GM18868 (cell line): ENCODE measurements around the gene TDP2.
"Not testable (repeated sequence)": the region's sequence is repeated elsewhere in the genome, so short reads cannot be mapped to it uniquely, and the experiment has no call there.

Experiments
- ATAC-seq: cut with Tn5 transposase; IDR thresholded peaks from one replicate; pipeline ENCODE4 v1.9.1; 2021; ENCODE audit warnings: mild to moderate bottlenecking, moderate library complexity; ENCODE audit not compliant: unreplicated experiment

TDP2 gene

DNA sequence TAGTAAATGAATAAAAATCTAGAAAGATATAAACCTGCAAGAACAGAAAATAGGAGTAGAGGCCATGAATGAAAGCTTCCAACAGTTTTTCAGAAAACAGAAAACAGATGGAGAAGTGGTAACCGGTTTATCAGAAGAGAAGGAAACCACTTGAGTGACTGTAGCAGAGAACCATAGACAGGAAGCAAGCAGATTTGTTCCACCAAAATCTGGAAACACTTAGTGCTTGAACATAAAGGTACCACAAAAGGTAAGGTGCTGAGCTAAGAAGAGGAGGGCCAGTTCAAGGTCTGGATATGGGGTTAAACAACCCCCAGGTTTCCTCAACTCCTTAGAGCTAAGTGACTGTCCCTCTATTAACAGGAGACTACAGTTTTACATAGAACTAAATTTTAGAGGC, 11.5 kb downstream of the TDP2 start:
- ATAC-seq = no peak

DNA sequence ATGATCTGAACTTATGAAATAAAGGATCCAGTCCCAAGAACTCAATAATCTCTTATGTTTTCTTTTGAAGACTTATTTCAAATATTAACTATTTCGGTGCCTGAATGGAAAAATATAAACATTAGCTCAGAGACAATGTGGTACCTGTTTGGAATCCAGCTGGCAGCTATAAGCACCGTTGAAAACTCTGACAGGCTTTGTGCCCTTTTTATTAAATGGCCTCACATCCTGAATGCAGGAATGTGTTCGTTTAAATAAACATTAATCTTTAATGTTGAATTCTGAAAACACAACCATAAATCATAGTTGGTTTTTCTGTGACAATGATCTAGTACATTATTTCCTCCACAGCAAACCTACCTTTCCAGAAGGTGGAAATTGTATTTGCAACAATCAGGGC, 16.3 kb downstream of the TDP2 start:
- ATAC-seq = no peak

DNA sequence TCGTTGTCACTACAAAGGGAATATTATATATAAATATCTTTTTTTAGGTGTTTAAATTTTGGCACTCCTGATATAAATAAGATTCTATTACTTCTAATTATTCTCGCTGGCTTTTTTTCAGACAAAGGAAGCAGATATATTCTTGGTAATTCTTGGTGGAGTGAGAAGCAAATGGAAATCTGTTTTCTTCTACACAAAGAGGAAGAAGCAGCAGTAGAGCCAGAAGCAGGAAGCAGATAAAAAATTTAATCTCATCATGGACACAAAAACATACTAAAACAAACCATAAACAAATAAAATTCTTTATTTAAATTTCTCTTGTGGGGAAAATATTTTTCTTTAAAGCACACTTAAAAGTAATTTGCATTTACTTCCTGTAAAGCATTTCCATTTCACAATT, 17.0 kb downstream of the TDP2 start:
- no peak for ATAC-seq

DNA sequence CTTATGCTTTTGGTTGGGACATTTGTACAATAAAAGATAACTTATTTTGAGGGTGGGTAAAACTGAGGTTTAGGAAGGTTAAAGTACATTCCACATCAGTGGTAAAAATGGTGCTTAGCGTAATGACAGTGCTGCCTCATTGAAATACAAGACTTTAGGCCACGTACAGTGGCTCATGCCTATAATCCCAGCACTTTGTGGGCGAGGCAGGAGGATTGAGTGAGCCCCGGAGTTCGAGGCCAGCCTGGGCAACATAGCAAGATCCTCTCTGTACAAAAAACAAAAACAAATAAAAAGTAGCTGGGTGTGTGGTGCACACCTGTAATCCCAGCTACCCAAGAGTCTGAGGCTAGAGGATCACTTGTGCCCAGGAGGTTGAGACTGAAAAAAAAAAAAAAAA, 18.4 kb downstream of the TDP2 start:
- ATAC-seq = no peak

DNA sequence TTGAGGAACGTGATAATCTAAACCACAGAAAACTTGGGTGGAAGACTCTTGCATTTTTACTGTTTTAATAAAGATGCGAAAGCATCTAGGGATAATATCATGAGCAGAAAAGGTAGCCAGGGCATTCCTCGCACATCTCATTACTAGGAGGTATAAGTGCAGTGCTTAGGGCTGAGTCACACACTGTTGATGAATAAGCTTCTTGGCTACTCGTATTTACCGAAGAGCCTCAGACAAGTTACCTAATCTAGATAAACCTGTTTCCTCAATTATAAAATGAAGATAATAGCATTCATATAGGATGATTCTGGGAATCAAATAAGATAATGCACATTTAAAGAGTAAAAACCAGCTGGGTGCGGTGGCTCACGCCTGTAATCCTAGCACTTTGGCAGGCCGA, 19.9 kb downstream of the TDP2 start:
- no peak for ATAC-seq

DNA sequence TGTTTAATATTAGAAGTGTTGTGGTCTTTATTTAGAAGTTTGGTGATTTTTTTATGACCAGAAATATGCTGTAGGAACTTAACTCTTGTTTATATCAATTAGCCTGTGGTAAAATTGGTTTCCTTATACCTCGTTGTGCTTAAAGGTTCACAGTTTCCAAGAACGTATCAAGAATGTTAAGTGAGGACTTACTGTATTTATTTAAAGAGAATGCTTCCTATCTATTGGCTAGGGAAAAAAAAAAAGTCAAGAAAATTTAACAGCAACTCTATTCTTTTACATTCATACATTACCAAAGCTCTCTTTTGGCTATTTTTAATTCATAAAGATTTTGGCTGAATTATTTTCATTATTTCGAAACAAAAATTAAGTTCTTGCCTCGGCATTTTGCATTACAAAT, 22.3 kb downstream of the TDP2 start:
- ATAC-seq = no peak

DNA sequence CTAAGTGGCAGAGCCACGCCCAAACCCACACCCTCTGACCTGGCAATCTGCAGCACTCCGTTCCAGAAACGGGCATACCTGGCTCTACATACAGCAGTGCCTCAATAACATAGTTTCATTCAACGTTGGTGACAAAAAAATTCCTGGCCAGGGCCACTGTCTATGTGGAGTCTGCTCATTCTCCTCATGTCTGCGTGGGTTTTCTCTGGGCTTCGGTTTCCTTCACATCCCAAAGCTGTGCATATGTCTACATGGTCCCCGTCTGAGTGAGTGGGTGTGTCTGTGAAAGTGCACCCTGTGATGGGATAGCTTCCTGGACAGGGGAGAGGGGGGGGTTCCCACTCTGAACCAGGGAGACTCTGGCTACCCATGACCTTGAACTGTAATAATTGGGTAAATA, 22.8 kb downstream of the TDP2 start:
- ATAC-seq = no peak

DNA sequence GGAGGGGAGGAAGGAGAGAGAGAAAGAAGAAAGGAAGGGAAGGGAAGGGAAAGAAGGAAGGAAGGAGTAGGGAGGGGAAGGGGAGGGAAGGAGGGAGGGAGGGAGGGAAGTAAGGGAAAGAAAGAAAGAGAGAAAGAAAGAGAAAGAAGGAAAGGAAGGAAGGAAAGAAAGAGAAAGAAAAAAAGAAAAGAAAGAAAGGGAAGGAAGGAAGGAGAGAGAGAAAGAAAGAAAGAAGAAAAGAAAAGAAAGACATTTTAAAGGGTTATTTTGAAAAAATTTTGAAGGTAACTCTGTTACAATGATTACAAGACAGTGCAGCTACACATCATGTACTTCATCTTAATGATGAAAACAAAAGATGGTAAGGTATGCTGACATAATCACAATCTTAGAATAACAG, 24.6 kb downstream of the TDP2 start:
- no peak for ATAC-seq

DNA sequence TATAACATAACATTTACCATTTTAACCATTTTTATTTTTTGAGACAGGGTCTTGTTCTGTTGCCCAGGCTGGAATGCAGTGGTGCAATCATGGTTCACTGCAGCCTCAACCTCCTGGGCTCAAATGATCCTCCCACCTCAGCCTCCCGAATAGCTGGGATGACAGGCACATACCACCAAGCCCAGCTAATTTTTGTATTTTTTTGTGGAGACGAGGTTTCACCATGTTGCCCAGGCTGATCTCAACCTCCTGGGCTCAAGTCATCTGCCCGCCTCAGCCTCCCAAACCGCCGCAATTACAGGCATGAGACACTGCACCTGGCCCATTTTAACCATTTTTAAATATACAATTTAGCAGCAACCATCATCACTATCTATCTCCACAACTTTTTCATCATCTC, 26.1 kb downstream of the TDP2 start:
- ATAC-seq = not testable (repeated sequence)

DNA sequence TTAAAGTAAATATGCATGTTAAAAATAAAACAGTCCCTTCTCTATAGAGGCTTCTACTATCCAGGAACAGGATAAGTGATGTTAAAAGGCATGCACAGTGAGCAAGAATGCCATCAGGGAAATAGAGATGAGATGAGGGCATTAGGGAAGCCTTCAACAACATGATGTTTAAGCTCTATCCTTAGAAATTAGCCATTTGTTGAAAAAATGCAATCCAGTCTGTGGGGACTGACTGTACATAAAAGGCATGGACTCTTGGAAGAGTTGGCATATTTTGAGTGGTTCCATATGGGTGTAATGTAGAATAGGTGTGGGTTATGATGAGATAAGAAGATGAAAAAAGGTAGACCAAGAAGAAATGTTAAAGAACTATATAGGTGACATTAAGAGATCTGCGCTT, 26.5 kb downstream of the TDP2 start:
- no peak for ATAC-seq

DNA sequence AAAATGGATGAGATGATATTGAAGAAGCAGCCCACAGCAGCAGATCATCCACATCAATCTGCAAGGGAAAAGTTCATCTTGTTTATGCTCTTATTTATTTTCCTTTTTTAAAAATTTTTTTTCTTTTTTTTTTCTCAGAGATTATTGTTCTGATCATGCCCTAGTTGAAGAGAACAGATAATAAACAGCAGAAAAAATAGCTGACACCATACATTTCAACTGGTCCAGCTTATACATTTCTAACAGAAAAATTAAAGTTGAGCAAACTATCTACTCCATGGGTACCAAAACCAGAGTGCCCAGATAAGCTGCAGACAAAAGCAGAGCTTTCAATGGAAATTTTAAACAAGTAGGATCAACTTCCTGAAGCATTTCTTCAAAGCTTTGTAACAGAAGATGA, 30.0 kb downstream of the TDP2 start:
- ATAC-seq = no peak

DNA sequence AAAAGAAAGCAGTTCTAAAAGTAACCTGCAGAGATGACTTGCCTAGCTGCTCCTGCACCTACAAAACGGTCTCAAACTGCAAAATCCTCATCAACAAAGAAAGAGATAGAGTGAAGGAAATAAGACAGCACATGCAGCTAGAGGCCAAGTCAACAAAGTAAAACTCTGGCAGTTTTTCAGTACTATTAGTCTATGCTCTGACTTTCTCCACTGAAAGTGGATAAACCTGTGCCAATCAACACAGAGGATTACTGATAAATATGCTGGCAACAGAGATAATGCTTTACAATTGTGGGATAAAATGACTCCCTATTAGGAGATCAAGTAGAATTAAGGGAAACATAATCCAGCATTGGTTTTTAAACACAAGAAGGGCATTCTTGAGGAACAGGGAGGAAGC, 34.1 kb downstream of the TDP2 start:
- no peak for ATAC-seq

DNA sequence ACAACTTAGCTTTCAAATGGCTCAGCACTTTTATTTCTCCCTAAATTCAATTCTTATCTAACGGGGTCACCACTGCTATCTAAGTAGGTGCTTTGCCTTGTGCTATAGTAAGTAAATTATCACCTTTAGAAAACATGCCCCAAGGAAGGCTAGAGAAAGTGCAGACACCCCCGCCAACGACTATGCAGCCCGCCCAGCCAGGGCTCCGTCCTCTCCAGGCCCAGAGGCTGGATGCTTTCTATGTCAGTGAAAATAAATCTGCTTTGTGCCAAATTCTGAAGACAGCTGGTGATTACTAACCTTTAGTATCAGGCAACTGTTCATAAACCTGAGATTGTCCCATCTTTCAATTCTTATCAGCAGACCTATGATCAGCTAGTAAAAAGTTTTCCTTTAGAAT, 35.0 kb downstream of the TDP2 start:
- no peak for ATAC-seq

DNA sequence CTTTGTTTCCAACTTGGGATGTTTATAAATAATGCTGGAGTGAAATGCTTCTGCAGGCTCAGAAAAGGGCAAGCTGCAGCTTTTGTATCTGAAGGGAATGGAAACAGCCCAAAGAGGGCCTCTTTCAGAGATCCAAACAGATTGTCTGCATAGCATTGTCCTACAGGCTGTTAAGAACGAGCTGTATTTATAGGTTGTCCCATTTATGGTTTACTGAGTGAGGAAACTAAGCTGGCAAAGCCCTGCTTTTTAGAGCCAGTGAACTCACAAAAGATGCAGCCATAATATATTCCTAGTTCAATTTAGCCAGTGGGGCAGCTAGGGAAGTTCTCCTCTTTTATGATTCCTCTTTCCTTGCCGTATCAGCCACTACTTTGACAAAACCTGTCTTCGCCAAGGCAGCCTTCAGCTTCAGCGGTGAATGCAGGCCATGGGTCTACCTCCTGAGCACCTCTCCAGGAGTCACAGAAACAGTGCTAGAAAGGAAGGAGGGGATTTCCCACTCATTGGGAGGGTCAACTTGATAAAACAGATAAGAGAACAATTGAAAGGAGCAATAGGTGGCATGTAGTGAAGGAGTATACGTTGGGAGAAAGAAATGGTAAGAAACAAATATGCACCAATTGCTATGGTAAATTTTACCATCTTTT, 35.7 kb downstream of the TDP2 start:
- no peak for ATAC-seq

DNA sequence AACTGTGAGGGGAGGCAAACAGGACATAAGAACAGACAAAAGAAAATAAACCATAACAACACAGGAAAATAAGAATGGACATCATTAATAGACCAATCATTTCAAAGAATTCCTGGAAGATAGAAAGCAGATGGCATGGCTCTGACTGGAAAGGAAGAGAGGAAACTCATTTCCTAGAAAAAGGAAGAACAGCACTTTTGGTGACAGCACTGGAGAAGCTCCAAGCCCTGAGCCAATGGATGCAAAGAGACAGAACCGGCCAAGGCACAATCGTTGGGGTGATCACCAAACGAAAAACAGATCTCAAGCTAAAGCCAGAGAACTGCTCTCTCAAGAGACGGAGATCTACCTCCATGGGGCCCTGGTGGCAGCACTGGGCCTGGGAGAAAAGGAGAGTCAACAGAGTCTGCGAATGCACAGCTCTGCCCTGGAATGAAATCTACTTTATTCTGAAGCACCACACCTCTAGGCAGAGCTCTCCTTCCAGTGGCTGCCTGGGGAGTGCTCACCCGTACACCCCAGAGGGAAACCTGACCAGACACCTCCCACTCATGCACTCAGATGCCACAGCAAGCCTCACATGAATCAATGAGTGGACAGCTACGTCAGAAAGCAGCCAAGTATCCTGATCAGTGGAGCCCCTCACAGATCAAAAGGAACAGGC, 44.9 kb downstream of the TDP2 start:
- ATAC-seq = no peak

DNA sequence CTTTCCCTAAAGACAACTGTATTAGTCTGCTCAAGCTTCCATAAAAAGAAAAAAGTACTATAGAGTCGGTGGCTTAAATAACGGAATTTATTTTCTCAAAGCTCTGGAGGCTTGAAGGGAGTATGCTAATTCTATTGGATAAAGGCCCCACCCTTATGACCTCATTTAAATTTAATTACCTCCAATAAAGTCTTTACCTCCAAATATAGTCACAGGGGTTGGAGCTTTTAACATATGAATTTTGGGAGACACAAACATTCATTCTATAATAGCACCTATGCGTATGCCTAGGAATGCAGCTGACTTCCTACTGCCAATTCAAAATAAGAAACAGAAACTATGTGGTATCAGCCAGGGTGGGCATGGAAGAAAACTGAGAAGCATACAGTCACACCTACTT, 46.1 kb downstream of the TDP2 start:
- ATAC-seq = no peak

DNA sequence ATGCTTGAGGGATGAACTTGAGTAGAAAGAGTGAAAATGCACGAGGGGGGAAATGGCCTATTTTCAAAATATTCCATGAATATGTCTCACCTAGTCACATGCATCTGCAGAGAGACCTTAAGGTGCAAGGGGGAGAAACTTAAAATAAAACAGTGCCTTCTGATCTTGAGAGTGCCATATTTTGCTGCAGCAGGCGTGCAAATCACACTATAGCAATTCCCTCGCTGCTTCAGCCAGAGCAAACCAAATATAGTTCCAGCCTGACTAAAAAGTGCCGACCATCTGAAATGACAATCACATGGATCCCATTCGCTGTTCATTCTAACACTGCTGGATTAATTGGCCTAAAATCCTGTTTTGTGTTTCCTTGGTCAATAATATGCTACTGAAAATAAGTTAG, 47.0 kb downstream of the TDP2 start:
- no peak for ATAC-seq

DNA sequence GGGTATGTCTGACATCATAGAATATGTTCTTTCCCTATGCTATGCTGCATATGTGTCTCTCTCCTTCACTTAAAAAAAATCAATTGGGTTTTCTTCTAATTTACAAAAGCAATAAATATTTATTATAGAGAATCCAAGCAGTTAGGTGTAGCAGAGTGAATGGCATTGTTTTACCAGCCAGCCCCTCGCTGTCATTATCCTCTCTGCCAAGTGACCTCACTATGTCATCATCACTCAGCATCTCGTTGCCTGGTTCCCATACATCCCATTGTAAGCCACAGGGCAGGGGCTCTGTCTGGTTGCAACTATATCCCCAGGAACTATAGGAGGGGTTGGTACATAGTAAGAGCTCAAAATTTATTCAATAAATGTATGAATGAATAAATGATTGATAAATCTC, 52.1 kb downstream of the TDP2 start:
- ATAC-seq = no peak

DNA sequence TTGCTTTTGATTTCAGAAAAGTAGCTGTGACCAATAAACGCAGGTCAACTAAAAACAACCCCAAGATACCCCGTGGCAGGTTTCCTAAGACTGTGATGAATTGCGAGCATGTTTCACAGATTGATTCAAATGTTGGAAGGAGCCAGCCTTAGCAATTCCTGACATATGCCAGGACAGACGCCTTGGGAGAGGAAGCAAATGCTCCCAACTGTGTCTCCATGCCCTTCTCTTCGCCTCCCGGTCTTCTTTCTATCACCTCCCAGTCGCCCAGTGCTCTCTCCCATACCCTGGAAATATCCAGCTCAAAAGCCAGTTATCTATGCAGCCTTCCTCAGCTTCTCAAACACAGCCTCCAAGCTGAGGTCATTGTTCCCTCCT, 52.7 kb downstream of the TDP2 start:
- ATAC-seq = no peak

DNA sequence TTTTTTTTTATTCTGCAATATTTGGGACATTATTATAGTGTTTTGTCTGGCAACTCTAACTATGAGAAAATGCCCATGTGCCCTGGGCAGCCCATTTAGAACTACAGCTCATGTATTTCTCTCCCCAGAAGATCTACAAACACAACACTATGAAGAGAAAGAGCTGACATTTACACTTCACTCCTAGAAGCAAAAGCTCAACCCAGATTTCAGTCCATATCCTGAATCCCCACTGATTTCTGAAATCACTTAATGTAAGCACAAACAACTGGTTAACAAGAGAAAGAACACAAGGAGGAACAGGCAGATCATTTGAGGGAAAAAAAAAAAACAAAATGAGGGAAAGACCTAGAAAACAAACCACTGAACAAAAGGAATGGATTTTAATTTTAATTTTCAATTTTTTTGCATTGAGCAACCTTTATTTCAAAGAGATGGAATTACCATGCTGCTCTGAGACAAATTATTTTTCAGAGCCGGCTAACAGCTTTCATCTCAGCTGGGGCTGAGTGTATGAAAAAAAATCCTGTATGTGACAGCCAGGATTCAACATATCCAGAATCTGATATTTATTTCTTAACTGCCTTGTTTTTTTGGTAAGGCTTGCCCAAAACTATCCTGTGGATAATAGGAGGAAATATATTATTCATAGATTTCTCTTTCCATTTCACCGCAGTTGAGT, 53.2 kb downstream of the TDP2 start:
- ATAC-seq = no peak

DNA sequence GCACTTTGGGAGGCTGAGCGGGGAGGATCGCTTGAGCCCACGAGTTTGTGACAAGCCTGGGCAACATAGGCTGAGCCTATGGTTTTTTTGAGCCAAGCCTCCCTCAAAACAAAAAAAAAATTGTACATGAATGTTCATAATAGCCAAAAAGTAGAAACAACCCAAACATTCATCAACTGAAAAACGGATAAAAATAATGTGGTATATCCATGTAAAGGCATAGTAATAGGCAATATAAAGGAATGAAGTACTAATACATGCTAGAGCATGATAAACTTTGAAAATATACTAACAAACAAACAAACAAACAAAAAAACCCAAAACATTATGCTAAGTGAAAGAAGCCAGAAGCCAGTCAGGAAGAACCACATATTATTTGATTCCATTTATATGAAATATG, 56.0 kb downstream of the TDP2 start:
- no peak for ATAC-seq

DNA sequence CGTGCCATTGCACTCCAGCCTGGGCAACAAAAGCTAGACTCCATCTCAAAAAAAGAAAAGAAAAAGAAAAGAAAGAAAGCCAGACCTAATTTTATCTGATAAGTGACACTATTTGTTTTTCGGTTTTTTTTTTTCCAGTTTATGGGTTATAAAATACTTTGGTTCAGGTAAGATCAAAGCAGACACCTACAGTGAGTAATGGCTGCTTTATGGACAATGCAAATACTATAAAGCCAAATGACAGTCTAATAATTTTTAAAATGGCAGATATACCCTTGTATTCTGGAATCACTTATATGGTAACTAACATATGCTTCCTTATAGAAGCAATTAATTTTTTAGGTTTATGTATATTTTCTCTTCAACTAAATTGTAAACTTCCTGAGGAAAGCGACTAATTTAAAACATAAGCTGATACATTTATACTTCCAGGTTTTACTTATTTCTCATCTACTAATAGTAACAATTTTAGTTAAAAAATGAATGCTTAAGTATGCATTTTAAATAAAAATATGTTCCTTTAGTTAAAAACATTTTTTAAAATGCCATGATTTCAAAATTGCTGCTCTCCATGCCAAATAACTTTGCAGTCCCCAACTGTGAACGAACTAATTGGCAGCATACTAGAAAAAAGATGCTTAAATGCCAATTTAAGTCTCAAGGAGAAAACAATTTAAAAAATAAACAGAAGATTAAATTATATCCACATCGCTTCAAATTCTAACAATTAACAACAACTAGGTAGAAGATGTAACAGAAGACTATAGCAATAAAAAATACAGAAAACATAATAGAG, 59.2 kb downstream of the TDP2 start:
- ATAC-seq = no peak
